ENCODE data around the gene PLEKHA6.
A peak's percentile ranks its signal among the peaks of the same experiment; 100 is the strongest.

The PLEKHA6 gene

DNA sequence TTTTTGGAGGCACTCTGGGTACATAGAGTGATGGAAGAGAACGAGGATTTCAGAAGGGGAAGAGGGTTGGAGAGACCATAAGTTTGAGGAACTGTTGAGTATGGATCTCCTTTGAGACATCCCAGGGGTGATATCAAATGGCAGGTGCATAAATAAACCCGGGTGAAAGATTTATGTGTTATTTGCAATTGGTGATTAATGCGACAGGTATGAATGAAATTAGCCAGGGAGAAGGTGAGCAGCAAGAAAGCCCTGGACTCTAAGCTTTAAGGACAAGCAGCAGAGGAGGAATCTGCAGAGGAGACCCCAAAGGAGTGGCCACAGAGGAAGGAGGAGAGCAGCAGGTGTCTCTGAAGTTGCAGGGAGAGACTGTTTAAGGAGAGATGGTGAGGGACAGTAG, 184.8 kb downstream of the PLEKHA6 start:
- no peak for DNase-seq (ENCODE audit: low read depth in 1 of 2, low spot score in 1 of 2)
- H3K27me3 ChIP-seq (ENCODE audit: insufficient read depth, poor library complexity, severe bottlenecking): peaks cover 2% of the 10 kb centered on the region
- H3K4me3 ChIP-seq (replicated peaks; ENCODE audit: insufficient read depth, low read length): no peak overlapping the region
- H3K27ac ChIP-seq (replicated peaks): no peak overlapping the region
- no peak for TF ChIP-seq REST (IDR thresholded peaks at IDR 0.05; ENCODE audit: insufficient replicate concordance, low read depth)
- TF ChIP-seq POLR2AphosphoS5 (IDR thresholded peaks at IDR 0.05; ENCODE audit: low read depth): no peak
- no peak for TF ChIP-seq GABPA (IDR thresholded peaks at IDR 0.05; ENCODE audit: low read depth)
- TF ChIP-seq SPI1 (IDR thresholded peaks at IDR 0.05; ENCODE audit: borderline replicate concordance, low read depth): no peak
- TF ChIP-seq, protein P1, sequence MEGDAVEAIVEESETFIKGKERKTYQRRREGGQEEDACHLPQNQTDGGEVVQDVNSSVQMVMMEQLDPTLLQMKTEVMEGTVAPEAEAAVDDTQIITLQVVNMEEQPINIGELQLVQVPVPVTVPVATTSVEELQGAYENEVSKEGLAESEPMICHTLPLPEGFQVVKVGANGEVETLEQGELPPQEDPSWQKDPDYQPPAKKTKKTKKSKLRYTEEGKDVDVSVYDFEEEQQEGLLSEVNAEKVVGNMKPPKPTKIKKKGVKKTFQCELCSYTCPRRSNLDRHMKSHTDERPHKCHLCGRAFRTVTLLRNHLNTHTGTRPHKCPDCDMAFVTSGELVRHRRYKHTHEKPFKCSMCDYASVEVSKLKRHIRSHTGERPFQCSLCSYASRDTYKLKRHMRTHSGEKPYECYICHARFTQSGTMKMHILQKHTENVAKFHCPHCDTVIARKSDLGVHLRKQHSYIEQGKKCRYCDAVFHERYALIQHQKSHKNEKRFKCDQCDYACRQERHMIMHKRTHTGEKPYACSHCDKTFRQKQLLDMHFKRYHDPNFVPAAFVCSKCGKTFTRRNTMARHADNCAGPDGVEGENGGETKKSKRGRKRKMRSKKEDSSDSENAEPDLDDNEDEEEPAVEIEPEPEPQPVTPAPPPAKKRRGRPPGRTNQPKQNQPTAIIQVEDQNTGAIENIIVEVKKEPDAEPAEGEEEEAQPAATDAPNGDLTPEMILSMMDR (IDR thresholded peaks at IDR 0.05; ENCODE audit: insufficient read depth, low read length): no peak

- DNase-seq (ENCODE audit: low read depth in 1 of 2, low spot score in 1 of 2): no peak
- Histone ChIP-seq H3K4me3 (replicated peaks; ENCODE audit: insufficient read depth, low read length) (no peak overlapping the region), H3K27me3 (ENCODE audit: insufficient read depth, poor library complexity, severe bottlenecking) (no peaks in the 10 kb centered on the region), H3K27ac (replicated peaks) (no peak overlapping the region)
- TF ChIP-seq, protein P1 (IDR thresholded peaks at IDR 0.05; ENCODE audit: insufficient read depth, low read length): no peak
- no peak for TF ChIP-seq GABPA (IDR thresholded peaks at IDR 0.05; ENCODE audit: low read depth)
- no peak for TF ChIP-seq POLR2AphosphoS5 (IDR thresholded peaks at IDR 0.05; ENCODE audit: low read depth)
- no peak for TF ChIP-seq REST (IDR thresholded peaks at IDR 0.05; ENCODE audit: insufficient replicate concordance, low read depth)
- no peak for TF ChIP-seq SPI1 (IDR thresholded peaks at IDR 0.05; ENCODE audit: borderline replicate concordance, low read depth)
Measured at GRCh38 chr1:204172404-204173029, 187.2 kb downstream of the PLEKHA6 start.

GRCh38 chr1:204171751-204172178, 188.0 kb downstream of the PLEKHA6 start:
- Histone ChIP-seq H3K27ac (replicated peaks) (no peak overlapping the region), H3K4me3 (replicated peaks; ENCODE audit: insufficient read depth, low read length) (no peak overlapping the region), H3K27me3 (ENCODE audit: insufficient read depth, poor library complexity, severe bottlenecking) (no peaks in the 10 kb centered on the region)
- no peak for TF ChIP-seq POLR2AphosphoS5 (IDR thresholded peaks at IDR 0.05; ENCODE audit: low read depth)
- TF ChIP-seq REST (IDR thresholded peaks at IDR 0.05; ENCODE audit: insufficient replicate concordance, low read depth): no peak
- TF ChIP-seq SPI1 (IDR thresholded peaks at IDR 0.05; ENCODE audit: borderline replicate concordance, low read depth): 0 out of 2 replicates have a peak, but pooled peaks have one; percentile 23
- no peak for DNase-seq (ENCODE audit: low read depth in 1 of 2, low spot score in 1 of 2)
